Panc1 (cell line): Measurements from ENCODE around the gene DCUN1D4. TPM values are rescaled to one million over a fixed set of nuclear protein-coding genes. Genes with fewer than 3 reads are reported as not detected.

Source experiments
- ATAC-seq: fragments of 200-7000 bp; cut with Tn5 transposase; 2 replicates; pipeline ENCODE4 v1.9.1; 2020; ENCODE audit warnings: mild to moderate bottlenecking, moderate library complexity
- BruUV-seq: library from RNA; stranded (reverse); fragments of 400-500 nt; replicated peaks from 2 replicates; lab custom pipeline; 2021; lab: Mats Ljungman, UMichigan
- CTCF ChIA-PET: fragments of 300-600 bp; sonication (Branson Sonifier 250); formaldehyde crosslinking; loops from one replicate; lab custom pipeline; 2022; ENCODE audit warnings: antibody characterized with exemption; lab: Charles Lee
- POLR2A ChIA-PET: fragments of 300-600 bp; sonication (Branson Sonifier 250); formaldehyde crosslinking; loops from one replicate; lab custom pipeline; 2022; ENCODE audit warnings: antibody characterized with exemption; lab: Charles Lee
- DNase-seq: peaks from one replicate; pipeline ENCODE4 v3.0.0-alpha.2; 2010; ENCODE audit warnings: low read depth, low spot score
- H3K27ac ChIP-seq: 2 replicates; pipeline ENCODE4 v1.5.1; 2011; ENCODE audit warnings: mild to moderate bottlenecking, low read length, inconsistent platforms
- H3K27me3 ChIP-seq: fragments of 200-500 bp; sonication (Bioruptor generic); 2 replicates; pipeline ENCODE4 v1.6.0; 2014; ENCODE audit warnings: low read length, inconsistent platforms; ENCODE audit not compliant: control insufficient read depth, insufficient read depth
- H3K36me3 ChIP-seq: fragments of 200-500 bp; sonication (Bioruptor generic); 2 replicates; pipeline ENCODE4 v1.5.1; 2014; ENCODE audit warnings: inconsistent platforms, mild to moderate bottlenecking, low read length, moderate library complexity; ENCODE audit not compliant: control insufficient read depth, insufficient read depth
- H3K4me1 ChIP-seq: 2 replicates; pipeline ENCODE4 v1.5.1; 2011; ENCODE audit warnings: inconsistent platforms, mild to moderate bottlenecking, low read length, moderate library complexity; ENCODE audit not compliant: control insufficient read depth, insufficient read depth
- H3K4me3 ChIP-seq, 2 experiments: 2 replicates each; pipeline ENCODE4 v1.5.1; 2011 to 2012; ENCODE audit warnings: low read depth in 2 of 2, low read length in 2 of 2, mild to moderate bottlenecking in 2 of 2, inconsistent platforms in 1 of 2, moderate library complexity in 1 of 2
- H3K9me3 ChIP-seq: fragments of 200-500 bp; sonication (Bioruptor generic); 2 replicates; pipeline ENCODE4 v1.5.1; 2014; ENCODE audit warnings: low read depth, mild to moderate bottlenecking, inconsistent platforms, low read length, moderate library complexity; ENCODE audit not compliant: control insufficient read depth, insufficient read depth
- CTCF ChIP-seq: fragments of 450-650 bp; IDR thresholded peaks from 2 replicates; pipeline ENCODE4 v1.5.1; 2017; ENCODE audit warnings: mild to moderate bottlenecking
- POLR2AphosphoS5 ChIP-seq: IDR thresholded peaks from 2 replicates; pipeline ENCODE4 v1.6.1; 2012; ENCODE audit warnings: mild to moderate bottlenecking, low read depth, low read length, moderate library complexity
- REST ChIP-seq, 2 experiments: IDR thresholded peaks; 2 replicates each; pipeline ENCODE4 v1.6.1; 2011 to 2012; ENCODE audit warnings: low read depth in 2 of 2, control low read depth in 1 of 2, low read length in 1 of 2, mild to moderate bottlenecking in 1 of 2, moderate library complexity in 1 of 2; ENCODE audit not compliant: insufficient read depth in 1 of 2
- SIN3A ChIP-seq: IDR thresholded peaks from 2 replicates; pipeline ENCODE4 v1.6.1; 2012; ENCODE audit warnings: low read depth, mild to moderate bottlenecking, low read length, moderate library complexity, borderline replicate concordance; ENCODE audit not compliant: insufficient read depth
- TCF7L2 ChIP-seq: IDR thresholded peaks from 2 replicates; pipeline ENCODE4 v1.6.1; 2011; ENCODE audit warnings: mild to moderate bottlenecking, low read depth, low read length, inconsistent platforms
- in situ Hi-C: cut with HindIII; loops from 2 replicates; pipeline ENCODE4 v1.10.0; 2016; ENCODE audit warnings: low sequenced_read_pairs, low pct_unique_long_range_greater_than_20kb
- intact Hi-C: fragments of 100-400 bp; cut with micrococcal nuclease; formaldehyde crosslinking; loops from one replicate; pipeline ENCODE4 v1.10.0; 2022; ENCODE audit not compliant: unreplicated experiment
- total RNA-seq: library from RNA; stranded (reverse); gene quantifications from one replicate; pipeline ENCODE4 v1.2.1, GENCODE V29; 2021; ENCODE audit not compliant: unreplicated experiment

The DCUN1D4 gene
- total RNA-seq, 1 experiment from 2014 or later: 64.6 TPM

GRCh38 chr4:51844153-51845054 is 1.5 kb downstream of the DCUN1D4 start:
- Histone ChIP-seq H3K27ac (peak overlapping the region; percentile 94), H3K36me3 (no peaks in the 10 kb centered on the region; the same call in none of the 2 replicates), H3K4me3 (peak overlapping the region; percentile 57 to 76), H3K4me1 (peaks cover 14% of the 10 kb centered on the region; the same call in 1 of the 2 replicates), H3K9me3 (no peaks in the 10 kb centered on the region), H3K27me3 (no peaks in the 10 kb centered on the region)
- DNase-seq (peak; percentile 63), ATAC-seq (peak; percentile 73)
- in situ Hi-C loops (no loop called here), intact Hi-C loops (no loop called here)
- ChIA-PET POLR2A (interaction anchor here (0.5 kb wide), 1 partner anchor 580 kb away, joined by 9 read pairs; no protein-coding TSS in a partner anchor), CTCF (interaction anchor here (0.6 kb wide), 1 partner anchor 48 kb away, joined by 3 read pairs; no protein-coding TSS in a partner anchor)
- TF ChIP-seq POLR2AphosphoS5 (peak; percentile 63; the same call in 1 of the 2 replicates), CTCF (no peak), REST (IDR thresholded peaks at IDR 0.05; ENCODE audit: insufficient read depth in 1 of 2, low read depth in 2 of 2, low read length in 1 of 2) (no peak), SIN3A (peak; percentile 75; the same call in 1 of the 2 replicates), TCF7L2 (no peak)
- no TSS peak for BruUV-seq

GRCh38 chr4:51845055-51845426 is 2.1 kb downstream of the DCUN1D4 start:
- POLR2A ChIA-PET: no interaction called here
- Histone ChIP-seq H3K27ac (peak overlapping the region; percentile 94), H3K4me3 (peak overlapping the region; percentile 57 to 76), H3K36me3 (no peaks in the 10 kb centered on the region; the same call in none of the 2 replicates), H3K27me3 (no peaks in the 10 kb centered on the region), H3K9me3 (no peaks in the 10 kb centered on the region), H3K4me1 (peaks cover 14% of the 10 kb centered on the region; the same call in 1 of the 2 replicates)
- no peak for TF ChIP-seq TCF7L2
- no peak for TF ChIP-seq POLR2AphosphoS5
- no peak for TF ChIP-seq REST (IDR thresholded peaks at IDR 0.05; ENCODE audit: insufficient read depth in 1 of 2, low read depth in 2 of 2, low read length in 1 of 2)
- in situ Hi-C loops: no loop called here
- CTCF ChIA-PET: no interaction called here
- no peak for DNase-seq
- no peak for ATAC-seq
- intact Hi-C loops: no loop called here
- no TSS peak for BruUV-seq
